Ovary (tissue), 9 donors: ENCODE measurements around the gene KIAA1217. TPM values are rescaled to one million over a fixed set of nuclear protein-coding genes. Genes with fewer than 3 reads are reported as not detected.

Experiments used
- DNase-seq, 5 donors: peaks; one replicate each; pipeline ENCODE4 v3.0.0-alpha.2; 2019 to 2020
- H3K27ac ChIP-seq, 2 donors: fragments of 200-600 bp; one replicate each; pipeline versions ENCODE4 v1.5.1 to v1.8.0; 2019 to 2022
- H3K27me3 ChIP-seq: fragments of 200-600 bp; one replicate; pipeline ENCODE4 v1.8.0; 2022
- H3K36me3 ChIP-seq: fragments of 200-600 bp; sonication (generic); one replicate; pipeline ENCODE4 v1.5.1; 2019
- H3K4me1 ChIP-seq: one replicate; pipeline ENCODE4 v1.8.1; 2013; ENCODE audit warnings: mild to moderate bottlenecking, moderate library complexity; ENCODE audit not compliant: insufficient read depth
- H3K4me3 ChIP-seq: fragments of 200-600 bp; sonication (generic); one replicate; pipeline ENCODE4 v1.5.1; 2017
- H3K9me3 ChIP-seq, 2 donors: fragments of 200-600 bp in 1 of 2; sonication (generic) in 1 of 2; one replicate each; pipeline versions ENCODE4 v1.5.1 to v1.8.1; 2013 to 2019; ENCODE audit warnings: mild to moderate bottlenecking in 1 of 2, moderate library complexity in 1 of 2
- EP300 ChIP-seq: sonication (generic); formaldehyde crosslinking; IDR thresholded peaks from one replicate; pipeline ENCODE4 v1.6.1; 2017; ENCODE audit warnings: antibody characterized with exemption
- POLR2A ChIP-seq: fragments of 450-650 bp; IDR thresholded peaks from one replicate; pipeline ENCODE4 v1.6.1; 2017; ENCODE audit warnings: antibody characterized with exemption, mild to moderate bottlenecking, moderate library complexity
- WGBS, 3 donors: extraction: QIAGEN DNeasy Blood & Tissue Kit in 1 of 3; methylation state at CpG; one replicate each; pipeline versions ENCODE4 v1.1.5 to v1.1.7; 2013 to 2017; 5-methylcytosine and 5-hydroxymethylcytosine counted together
- intact Hi-C, 4 donors: fragments of 100-400 bp; cut with DNase I; formaldehyde crosslinking; loops; one replicate each; pipeline versions ENCODE4 v1.11.0 to v1.15.1; 2022 to 2023
- polyA plus RNA-seq, 2 donors: library from polyadenylated mRNA; stranded (reverse); fragments of 200-250 nt in 1 of 2; fragments of 350-450 nt in 1 of 2; fragmentation: Illumina TruSeq in 1 of 2; extraction: RNeasy Lipid Tissue Mini Kit (QIAGEN cat#74804) in 1 of 2; gene quantifications; one replicate each; pipeline ENCODE4 v1.2.3, GENCODE V29; 2013 to 2014
- total RNA-seq, 7 donors: library from RNA; depleted of rRNA in 2 of 7; stranded (reverse); fragments of >200 nt in 2 of 7; fragmentation: NEBNext Ultra II Directional in 3 of 7; extraction: Animal tissue kit (Norgen Biotek cat#: 25700) in 3 of 7; gene quantifications; one replicate each; pipeline versions ENCODE4 v1.1.0 to v1.2.4, GENCODE V29; 2016 to 2023
- TF ChIP-seq, protein P1 (sequence below), 3 donors: fragments of 450-650 bp in 2 of 3; fragments of 200-600 bp in 1 of 3; IDR thresholded peaks; one replicate each; pipeline versions ENCODE4 v1.5.1 to v1.8.0; 2016 to 2022; ENCODE audit warnings: antibody characterized with exemption in 3 of 3, mild to moderate bottlenecking in 1 of 3
- donor health status: DM: no; HTN: no; CAD: no; lungs with moderate emphysema.
- donor health status: DM: no; HTN: no; CAD: no.
- donor health status: Bipolar disorder and iron deficiency.
- donor health status: DM: yes; HTN: yes; CAD: no.
- donor health status: DM: no; HTN: no; CAD: no.
- donor health status: DM: yes; HTN: yes; CAD: no.

Gene KIAA1217
- total and polyA plus RNA-seq, 9 donors = 7.2 to 47.1 (median 23.0) TPM

DNA sequence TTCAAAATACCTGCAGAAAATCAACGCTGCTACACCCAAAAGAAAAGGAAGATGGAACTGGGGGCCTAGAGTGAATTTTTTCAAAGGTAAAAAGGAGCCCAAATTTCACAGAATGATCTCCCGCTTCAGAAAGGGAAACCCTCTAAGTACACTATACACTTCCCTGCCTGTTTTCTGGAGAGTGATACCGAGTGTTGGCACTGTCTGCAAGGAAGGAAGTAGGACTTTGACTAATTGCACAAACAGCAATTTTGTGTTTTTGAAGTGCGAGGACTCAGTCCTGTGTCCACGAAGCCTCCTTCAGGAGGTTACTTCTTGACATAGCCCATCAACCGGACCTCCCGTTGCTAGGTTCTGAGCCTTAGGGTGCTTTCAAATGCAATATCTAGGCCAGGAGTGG, 106.3 kb downstream of the KIAA1217 start:
- WGBS, 3 donors = 86 to 91% (median 87%) methylated on average over 7 of the region's 7 CpGs
- TF ChIP-seq, protein P1, sequence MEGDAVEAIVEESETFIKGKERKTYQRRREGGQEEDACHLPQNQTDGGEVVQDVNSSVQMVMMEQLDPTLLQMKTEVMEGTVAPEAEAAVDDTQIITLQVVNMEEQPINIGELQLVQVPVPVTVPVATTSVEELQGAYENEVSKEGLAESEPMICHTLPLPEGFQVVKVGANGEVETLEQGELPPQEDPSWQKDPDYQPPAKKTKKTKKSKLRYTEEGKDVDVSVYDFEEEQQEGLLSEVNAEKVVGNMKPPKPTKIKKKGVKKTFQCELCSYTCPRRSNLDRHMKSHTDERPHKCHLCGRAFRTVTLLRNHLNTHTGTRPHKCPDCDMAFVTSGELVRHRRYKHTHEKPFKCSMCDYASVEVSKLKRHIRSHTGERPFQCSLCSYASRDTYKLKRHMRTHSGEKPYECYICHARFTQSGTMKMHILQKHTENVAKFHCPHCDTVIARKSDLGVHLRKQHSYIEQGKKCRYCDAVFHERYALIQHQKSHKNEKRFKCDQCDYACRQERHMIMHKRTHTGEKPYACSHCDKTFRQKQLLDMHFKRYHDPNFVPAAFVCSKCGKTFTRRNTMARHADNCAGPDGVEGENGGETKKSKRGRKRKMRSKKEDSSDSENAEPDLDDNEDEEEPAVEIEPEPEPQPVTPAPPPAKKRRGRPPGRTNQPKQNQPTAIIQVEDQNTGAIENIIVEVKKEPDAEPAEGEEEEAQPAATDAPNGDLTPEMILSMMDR (IDR thresholded peaks at IDR 0.05) = no peak
- TF ChIP-seq EP300 (no peak), POLR2A (no peak)
- intact Hi-C loops = no loop called here
- Histone ChIP-seq H3K36me3 (no peaks in the 10 kb centered on the region), H3K4me3 (no peak overlapping the region), H3K4me1 (peaks cover 1% of the 10 kb centered on the region), H3K27me3 (no peaks in the 10 kb centered on the region), H3K27ac (no peak overlapping the region), H3K9me3 (no peaks in the 10 kb centered on the region)
- no peak for DNase-seq

DNA sequence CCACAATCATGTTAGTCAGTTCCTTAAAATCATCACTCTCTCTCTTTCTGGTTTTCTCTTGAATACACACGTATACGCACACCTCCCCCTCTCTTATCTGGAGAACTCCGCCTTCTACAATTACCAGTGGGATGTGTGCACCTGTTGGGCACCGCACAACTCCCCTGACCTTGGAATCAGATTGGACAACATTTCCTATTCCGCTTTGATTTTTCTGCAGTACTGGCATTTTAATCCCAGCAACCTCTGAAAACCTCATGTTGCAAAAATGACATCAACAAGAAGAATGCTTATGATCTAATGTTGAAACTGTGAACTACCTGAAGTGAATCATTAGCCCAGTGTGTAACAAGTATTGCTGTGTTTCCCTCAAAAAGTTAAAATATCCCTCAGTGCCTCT, 109.6 kb downstream of the KIAA1217 start:
- no peak for TF ChIP-seq EP300
- TF ChIP-seq POLR2A = no peak
- TF ChIP-seq, protein P1 (IDR thresholded peaks at IDR 0.05) = no peak

DNA sequence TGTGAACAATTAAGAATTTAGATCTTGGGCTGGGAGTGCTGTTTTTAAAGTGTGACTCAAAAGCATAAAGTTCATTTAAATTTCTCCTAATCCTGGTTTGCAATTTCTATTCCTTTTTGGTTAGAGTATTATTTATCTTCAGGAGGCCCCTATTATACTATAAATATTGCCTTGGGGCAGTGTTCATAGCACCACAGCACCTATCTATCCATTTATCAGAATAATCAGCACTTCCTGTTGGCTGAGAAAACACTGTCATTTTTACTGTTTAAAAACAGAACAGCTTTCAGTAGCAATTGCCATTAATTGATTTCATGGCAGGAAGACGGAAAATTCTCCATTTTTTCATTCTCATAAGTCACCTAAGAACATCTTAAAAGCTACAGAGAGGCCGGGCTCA, 111.4 kb downstream of the KIAA1217 start:
- no peak overlapping the region for H3K27ac ChIP-seq
- H3K9me3 ChIP-seq = no peaks in the 10 kb centered on the region
- H3K4me1 ChIP-seq = peaks cover 4% of the 10 kb centered on the region
- WGBS, 3 donors = 80 to 92% (median 91%) methylated on average over 2 of the region's 2 CpGs
- TF ChIP-seq POLR2A (no peak), EP300 (no peak)
- TF ChIP-seq, protein P1 (IDR thresholded peaks at IDR 0.05) = no peak
- no peaks in the 10 kb centered on the region for H3K27me3 ChIP-seq
- H3K36me3 ChIP-seq = no peaks in the 10 kb centered on the region
- no peak overlapping the region for H3K4me3 ChIP-seq
- DNase-seq = no peak
- intact Hi-C loops = no loop called here

More for the DNA sequence above, 109.6 kb downstream of the KIAA1217 start:
- Histone ChIP-seq H3K27ac (no peak overlapping the region), H3K4me3 (no peak overlapping the region), H3K36me3 (no peaks in the 10 kb centered on the region), H3K4me1 (peaks cover 1% of the 10 kb centered on the region), H3K27me3 (no peaks in the 10 kb centered on the region), H3K9me3 (no peaks in the 10 kb centered on the region)
- 70 to 82% (median 75%) methylated on average over 5 of the region's 5 CpGs for WGBS, 3 donors
- DNase-seq = no peak
- intact Hi-C loops = no loop called here

DNA sequence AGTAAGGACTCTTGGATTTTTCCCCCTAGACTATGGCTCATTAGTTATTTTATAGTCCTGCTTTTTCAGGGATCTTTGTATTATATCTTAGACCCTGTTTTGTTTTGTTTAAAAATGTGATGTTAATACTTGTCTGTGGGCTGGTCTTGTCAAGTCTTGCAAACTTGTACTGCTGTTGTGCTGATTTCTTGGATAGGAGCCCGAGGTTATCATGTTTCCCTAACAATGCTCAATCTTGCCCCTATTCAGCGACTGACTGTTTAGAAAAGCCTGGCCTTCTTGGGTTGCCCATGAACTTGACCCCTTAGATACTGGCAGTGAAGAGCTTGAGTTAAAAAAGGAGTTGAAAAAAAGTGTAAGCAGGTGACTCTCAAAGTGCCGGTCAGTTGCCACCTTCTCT, 115.7 kb downstream of the KIAA1217 start:
- no peak for DNase-seq
- Histone ChIP-seq H3K36me3 (no peaks in the 10 kb centered on the region), H3K27ac (peak overlapping the region in 1 of 2 donors; percentile 27), H3K27me3 (no peaks in the 10 kb centered on the region), H3K4me3 (no peak overlapping the region), H3K4me1 (peaks cover 2% of the 10 kb centered on the region), H3K9me3 (no peaks in the 10 kb centered on the region)
- WGBS, 3 donors = 31 to 52% (median 44%) methylated on average over 3 of the region's 3 CpGs
- TF ChIP-seq, protein P1 (IDR thresholded peaks at IDR 0.05) = no peak
- TF ChIP-seq POLR2A = no peak
- TF ChIP-seq EP300 = no peak
- intact Hi-C loops = no loop called here
